Esophagus squamous epithelium (tissue), 5 donors: ENCODE measurements around the gene PHC2. TPM values are rescaled to one million over a fixed set of nuclear protein-coding genes. Genes with fewer than 3 reads are reported as not detected.
A peak's percentile ranks its signal among the peaks of the same experiment; 100 is the strongest.

Source experiments
- DNase-seq: peaks from one replicate; lab custom pipeline; 2025; lab: John Stamatoyannopoulos, UW
- H3K27ac ChIP-seq, 4 donors: fragments of 200-600 bp; sonication (generic); one replicate each; pipeline ENCODE4 v1.5.1; 2016 to 2019; ENCODE audit warnings: mild to moderate bottlenecking in 1 of 4
- H3K27me3 ChIP-seq, 4 donors: fragments of 200-600 bp; sonication (generic); 1 replicate in 3 of 4; 2 replicates in 1 of 4; pipeline versions ENCODE4 v1.5.1 to v1.6.0; 2017 to 2021; ENCODE audit warnings: antibody characterized with exemption in 1 of 4
- H3K36me3 ChIP-seq, 3 donors: fragments of 200-600 bp; sonication (generic); one replicate each; pipeline ENCODE4 v1.5.1; 2016 to 2019
- H3K4me1 ChIP-seq, 3 donors: fragments of 200-600 bp; sonication (generic); one replicate each; pipeline ENCODE4 v1.5.1; 2017 to 2019
- H3K4me3 ChIP-seq, 4 donors: fragments of 200-600 bp; sonication (generic); 1 replicate in 3 of 4; 2 replicates in 1 of 4; pipeline ENCODE4 v1.5.1; 2016 to 2019; ENCODE audit warnings: mild to moderate bottlenecking in 2 of 4, moderate library complexity in 1 of 4
- H3K9me3 ChIP-seq, 3 donors: fragments of 200-600 bp; sonication (generic); one replicate each; pipeline ENCODE4 v1.5.1; 2016 to 2019
- POLR2A ChIP-seq, 4 donors: fragments of 450-650 bp; IDR thresholded peaks; one replicate each; pipeline ENCODE4 v1.6.1; 2017; ENCODE audit warnings: antibody characterized with exemption in 4 of 4, mild to moderate bottlenecking in 4 of 4, moderate library complexity in 3 of 4
- WGBS, 2 donors: methylation state at CpG; one replicate each; pipeline ENCODE4 v1.1.5; 2018; 5-methylcytosine and 5-hydroxymethylcytosine counted together
- intact Hi-C: fragments of 100-400 bp; cut with DNase I; formaldehyde crosslinking; loops from one replicate; pipeline ENCODE4 v1.15.0; 2022
- total RNA-seq, 4 donors: library from RNA; depleted of rRNA; stranded (reverse); fragments of >200 nt; gene quantifications; one replicate each; pipeline ENCODE4 v1.1.0, GENCODE V29; 2016
- TF ChIP-seq, protein P1 (sequence below), 6 experiments: fragments of 450-650 bp in 4 of 6; fragments of 200-600 bp in 2 of 6; sonication (generic) in 2 of 6; IDR thresholded peaks; one replicate each; pipeline ENCODE4 v1.5.1; 2016 to 2019; ENCODE audit warnings: antibody characterized with exemption in 6 of 6, mild to moderate bottlenecking in 4 of 6, moderate library complexity in 4 of 6
- donor health status: DM: yes; HTN: yes; CAD: no.

The PHC2 gene
- total RNA-seq, 4 donors from 2014 or later = 27.4 to 92.1 (median 50.6) TPM

- peaks cover 0 to 17% (median 0%) of the 10 kb centered on the region in 3 donors for H3K36me3 ChIP-seq
- no peaks in the 10 kb centered on the region for H3K9me3 ChIP-seq
- WGBS, 2 donors = 19 to 30% methylated on average over 4 to 5 of the region's 5 CpGs
- DNase-seq = no peak
- no peaks in the 10 kb centered on the region for H3K27me3 ChIP-seq
- H3K4me1 ChIP-seq = peaks cover 41 to 79% (median 46%) of the 10 kb centered on the region in 3 donors
- intact Hi-C loops = no loop called here
- peak overlapping the region; percentile 89 to 99 (median 96) for H3K27ac ChIP-seq
- H3K4me3 ChIP-seq = peak overlapping the region; percentile 57 to 96 (median 78)
- TF ChIP-seq POLR2A (IDR thresholded peaks at IDR 0.05) = peak in 1 of 4 donors; percentile 21
- TF ChIP-seq, protein P1, sequence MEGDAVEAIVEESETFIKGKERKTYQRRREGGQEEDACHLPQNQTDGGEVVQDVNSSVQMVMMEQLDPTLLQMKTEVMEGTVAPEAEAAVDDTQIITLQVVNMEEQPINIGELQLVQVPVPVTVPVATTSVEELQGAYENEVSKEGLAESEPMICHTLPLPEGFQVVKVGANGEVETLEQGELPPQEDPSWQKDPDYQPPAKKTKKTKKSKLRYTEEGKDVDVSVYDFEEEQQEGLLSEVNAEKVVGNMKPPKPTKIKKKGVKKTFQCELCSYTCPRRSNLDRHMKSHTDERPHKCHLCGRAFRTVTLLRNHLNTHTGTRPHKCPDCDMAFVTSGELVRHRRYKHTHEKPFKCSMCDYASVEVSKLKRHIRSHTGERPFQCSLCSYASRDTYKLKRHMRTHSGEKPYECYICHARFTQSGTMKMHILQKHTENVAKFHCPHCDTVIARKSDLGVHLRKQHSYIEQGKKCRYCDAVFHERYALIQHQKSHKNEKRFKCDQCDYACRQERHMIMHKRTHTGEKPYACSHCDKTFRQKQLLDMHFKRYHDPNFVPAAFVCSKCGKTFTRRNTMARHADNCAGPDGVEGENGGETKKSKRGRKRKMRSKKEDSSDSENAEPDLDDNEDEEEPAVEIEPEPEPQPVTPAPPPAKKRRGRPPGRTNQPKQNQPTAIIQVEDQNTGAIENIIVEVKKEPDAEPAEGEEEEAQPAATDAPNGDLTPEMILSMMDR (IDR thresholded peaks at IDR 0.05) = no peak
Measured at GRCh38 chr1:33347650-33347992, 83.3 kb downstream of the PHC2 start.

DNA sequence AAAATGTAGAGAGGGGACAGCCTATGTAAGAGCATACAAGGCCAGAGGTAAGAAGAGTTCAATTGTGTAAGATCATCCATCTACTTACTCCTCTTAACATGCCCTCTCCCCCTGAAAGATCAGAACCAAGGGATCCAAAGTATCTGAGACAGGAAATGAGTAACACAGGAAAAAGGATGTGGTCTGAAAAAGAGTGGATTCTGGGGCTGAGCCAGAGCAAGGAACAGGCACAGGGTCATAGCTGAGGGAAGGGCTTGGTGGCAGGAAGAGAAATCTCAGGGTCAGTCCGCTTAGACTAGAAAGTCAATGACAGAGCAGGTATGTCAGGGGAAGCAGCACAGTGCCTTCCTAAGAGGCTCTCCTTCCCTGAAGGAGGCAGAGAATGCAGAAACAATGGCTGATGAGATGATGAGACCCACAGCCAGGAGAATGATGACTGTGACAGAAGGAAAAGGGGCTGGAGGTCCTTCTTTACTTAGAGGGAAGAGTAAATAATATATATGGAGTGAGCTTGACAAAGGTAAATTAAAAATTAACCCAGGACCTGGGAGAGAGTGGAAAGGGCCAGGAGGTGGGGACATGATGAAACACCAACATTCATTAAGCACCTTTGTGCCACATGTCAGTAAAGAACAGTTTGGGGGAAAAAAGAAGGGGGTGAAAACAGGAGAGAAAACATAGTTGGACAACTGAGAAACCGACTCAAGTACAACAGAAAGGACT is 83.8 kb downstream of the PHC2 start:
- Histone ChIP-seq H3K4me1 (peaks cover 46 to 84% (median 51%) of the 10 kb centered on the region in 3 donors), H3K4me3 (peak overlapping the region; percentile 57 to 96 (median 78)), H3K9me3 (no peaks in the 10 kb centered on the region), H3K27me3 (no peaks in the 10 kb centered on the region), H3K27ac (peak overlapping the region; percentile 89 to 99 (median 96)), H3K36me3 (peaks cover 0 to 17% (median 0%) of the 10 kb centered on the region in 3 donors)
- 18 to 22% methylated on average over 2 of the region's 2 CpGs for WGBS, 2 donors
- no peak for DNase-seq
- TF ChIP-seq POLR2A (IDR thresholded peaks at IDR 0.05) = peak in 2 of 4 donors; percentile 68 to 75
- TF ChIP-seq, protein P1 (IDR thresholded peaks at IDR 0.05) = no peak
- intact Hi-C loops = no loop called here

GRCh38 chr1:33346533-33346926 is 84.4 kb downstream of the PHC2 start:
- 21 to 29% methylated on average over 3 of the region's 3 CpGs for WGBS, 2 donors
- no peak for DNase-seq
- Histone ChIP-seq H3K27me3 (no peaks in the 10 kb centered on the region), H3K9me3 (no peaks in the 10 kb centered on the region), H3K36me3 (peaks cover 0 to 20% (median 0%) of the 10 kb centered on the region in 3 donors), H3K4me3 (peak overlapping the region in 2 of 4 donors; percentile 93 to 96), H3K27ac (peak overlapping the region; percentile 89 to 99 (median 96)), H3K4me1 (peaks cover 52 to 89% (median 57%) of the 10 kb centered on the region in 3 donors)
- TF ChIP-seq, protein P1 (IDR thresholded peaks at IDR 0.05) = no peak
- no peak for TF ChIP-seq POLR2A (IDR thresholded peaks at IDR 0.05)
- intact Hi-C loops = no loop called here

DNA sequence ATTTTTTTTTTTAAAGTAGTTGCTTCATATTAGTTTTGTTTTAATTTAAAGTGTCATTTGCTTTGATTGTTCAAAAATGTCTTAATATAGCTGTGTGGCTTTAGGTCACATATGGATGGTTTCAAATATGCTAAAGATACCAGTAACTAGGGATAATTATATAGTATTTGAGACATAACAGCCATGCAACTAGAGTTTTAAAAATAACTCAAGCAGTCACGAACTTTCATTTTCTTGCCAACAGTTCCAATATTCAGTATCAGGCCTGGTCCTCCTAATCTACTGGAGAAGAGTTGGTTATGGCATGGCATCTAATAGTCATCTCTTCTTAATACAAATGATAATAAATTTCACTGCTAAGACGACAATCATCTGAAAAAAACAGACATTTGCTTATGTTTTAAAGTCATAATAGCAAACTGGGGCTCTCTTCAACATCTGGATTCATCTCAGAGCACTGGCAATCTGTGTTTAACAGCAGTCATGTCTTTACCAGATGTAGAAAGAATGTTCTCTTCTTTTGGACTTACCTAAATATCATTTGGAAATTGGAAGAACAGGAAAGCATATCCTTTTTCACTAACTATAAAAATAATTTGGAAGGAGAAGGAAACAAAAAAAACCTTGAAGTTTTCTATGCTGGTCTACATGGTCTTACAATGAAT is 85.9 kb downstream of the PHC2 start:
- 31 to 50% methylated on average over 2 of the region's 2 CpGs for WGBS, 2 donors
- H3K4me3 ChIP-seq = no peak overlapping the region
- no peak for TF ChIP-seq POLR2A (IDR thresholded peaks at IDR 0.05)
- TF ChIP-seq, protein P1 (IDR thresholded peaks at IDR 0.05) = no peak
- no peaks in the 10 kb centered on the region for H3K9me3 ChIP-seq
- H3K27me3 ChIP-seq = no peaks in the 10 kb centered on the region
- peak overlapping the region; percentile 89 to 99 (median 96) for H3K27ac ChIP-seq
- intact Hi-C loops = no loop called here
- H3K4me1 ChIP-seq = peaks cover 60 to 90% (median 72%) of the 10 kb centered on the region in 3 donors
- no peak for DNase-seq
- H3K36me3 ChIP-seq = peaks cover 0 to 31% (median 0%) of the 10 kb centered on the region in 3 donors

- no peaks in the 10 kb centered on the region for H3K27me3 ChIP-seq
- WGBS, 2 donors = 30 to 55% methylated on average over 1 to 5 of the region's 5 CpGs
- peaks cover 0 to 31% (median 0%) of the 10 kb centered on the region in 3 donors for H3K36me3 ChIP-seq
- intact Hi-C loops = no loop called here
- no peak for DNase-seq
- TF ChIP-seq, protein P1 (IDR thresholded peaks at IDR 0.05) = no peak
- TF ChIP-seq POLR2A (IDR thresholded peaks at IDR 0.05) = no peak
- H3K9me3 ChIP-seq = no peaks in the 10 kb centered on the region
- peaks cover 75 to 100% (median 86%) of the 10 kb centered on the region in 3 donors for H3K4me1 ChIP-seq
- peak overlapping the region in 1 of 4 donors; percentile 30 for H3K4me3 ChIP-seq
- peak overlapping the region; percentile 25 to 99 (median 77) for H3K27ac ChIP-seq
Measured at GRCh38 chr1:33343539-33343938, 87.4 kb downstream of the PHC2 start.
